PC-9 (cell line): Measurements from ENCODE around the gene TGFBR3.

Source experiments
- CTCF ChIP-seq: fragments of 200-600 bp; sonication (generic); conservative IDR thresholded peaks from 2 replicates; pipeline ENCODE4 v1.6.1; 2017; ENCODE audit warnings: mixed run types, antibody characterized with exemption, mild to moderate bottlenecking, moderate library complexity
- EZH2 ChIP-seq: fragments of 200-600 bp; sonication (generic); IDR thresholded peaks from 2 replicates; pipeline ENCODE4 v1.8.0; 2017; ENCODE audit warnings: antibody characterized with exemption, low read depth

- TF ChIP-seq EZH2 (no peak), CTCF (no peak)
Observed at GRCh38 chr1:91842563-91842962, 43.4 kb downstream of the TGFBR3 start.
